ENCODE measurements around the gene CTSC. TPM values are rescaled to one million over a fixed set of nuclear protein-coding genes. Genes with fewer than 3 reads are reported as not detected.

Gene CTSC
- total RNA-seq, 1 donor from 2014 or later, result 445 TPM

GRCh38 chr11:88341522-88342251, 4.2 kb upstream of the CTSC start:
- intact Hi-C loops (cut with DNase I), result no loop called here
- Histone ChIP-seq H3K27me3 (ENCODE audit: low read depth) (no peaks in the 10 kb centered on the region), H3K27ac (no peak overlapping the region), H3K9me3 (no peaks in the 10 kb centered on the region), H3K4me1 (peaks cover 20% of the 10 kb centered on the region), H3K4me3 (no peak overlapping the region), H3K36me3 (no peaks in the 10 kb centered on the region)
- TF ChIP-seq, protein P1, sequence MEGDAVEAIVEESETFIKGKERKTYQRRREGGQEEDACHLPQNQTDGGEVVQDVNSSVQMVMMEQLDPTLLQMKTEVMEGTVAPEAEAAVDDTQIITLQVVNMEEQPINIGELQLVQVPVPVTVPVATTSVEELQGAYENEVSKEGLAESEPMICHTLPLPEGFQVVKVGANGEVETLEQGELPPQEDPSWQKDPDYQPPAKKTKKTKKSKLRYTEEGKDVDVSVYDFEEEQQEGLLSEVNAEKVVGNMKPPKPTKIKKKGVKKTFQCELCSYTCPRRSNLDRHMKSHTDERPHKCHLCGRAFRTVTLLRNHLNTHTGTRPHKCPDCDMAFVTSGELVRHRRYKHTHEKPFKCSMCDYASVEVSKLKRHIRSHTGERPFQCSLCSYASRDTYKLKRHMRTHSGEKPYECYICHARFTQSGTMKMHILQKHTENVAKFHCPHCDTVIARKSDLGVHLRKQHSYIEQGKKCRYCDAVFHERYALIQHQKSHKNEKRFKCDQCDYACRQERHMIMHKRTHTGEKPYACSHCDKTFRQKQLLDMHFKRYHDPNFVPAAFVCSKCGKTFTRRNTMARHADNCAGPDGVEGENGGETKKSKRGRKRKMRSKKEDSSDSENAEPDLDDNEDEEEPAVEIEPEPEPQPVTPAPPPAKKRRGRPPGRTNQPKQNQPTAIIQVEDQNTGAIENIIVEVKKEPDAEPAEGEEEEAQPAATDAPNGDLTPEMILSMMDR (IDR thresholded peaks at IDR 0.05), result no peak
- no peak for ATAC-seq
- no peak for DNase-seq

GRCh38 chr11:88340366-88340935, 2.9 kb upstream of the CTSC start:
- TF ChIP-seq, protein P1 (IDR thresholded peaks at IDR 0.05), result no peak
- Histone ChIP-seq H3K36me3 (no peaks in the 10 kb centered on the region), H3K9me3 (no peaks in the 10 kb centered on the region), H3K4me1 (peaks cover 20% of the 10 kb centered on the region), H3K27ac (no peak overlapping the region), H3K4me3 (no peak overlapping the region), H3K27me3 (ENCODE audit: low read depth) (no peaks in the 10 kb centered on the region)
- no peak for DNase-seq
- intact Hi-C loops (cut with DNase I), result no loop called here
- ATAC-seq, result no peak

DNA sequence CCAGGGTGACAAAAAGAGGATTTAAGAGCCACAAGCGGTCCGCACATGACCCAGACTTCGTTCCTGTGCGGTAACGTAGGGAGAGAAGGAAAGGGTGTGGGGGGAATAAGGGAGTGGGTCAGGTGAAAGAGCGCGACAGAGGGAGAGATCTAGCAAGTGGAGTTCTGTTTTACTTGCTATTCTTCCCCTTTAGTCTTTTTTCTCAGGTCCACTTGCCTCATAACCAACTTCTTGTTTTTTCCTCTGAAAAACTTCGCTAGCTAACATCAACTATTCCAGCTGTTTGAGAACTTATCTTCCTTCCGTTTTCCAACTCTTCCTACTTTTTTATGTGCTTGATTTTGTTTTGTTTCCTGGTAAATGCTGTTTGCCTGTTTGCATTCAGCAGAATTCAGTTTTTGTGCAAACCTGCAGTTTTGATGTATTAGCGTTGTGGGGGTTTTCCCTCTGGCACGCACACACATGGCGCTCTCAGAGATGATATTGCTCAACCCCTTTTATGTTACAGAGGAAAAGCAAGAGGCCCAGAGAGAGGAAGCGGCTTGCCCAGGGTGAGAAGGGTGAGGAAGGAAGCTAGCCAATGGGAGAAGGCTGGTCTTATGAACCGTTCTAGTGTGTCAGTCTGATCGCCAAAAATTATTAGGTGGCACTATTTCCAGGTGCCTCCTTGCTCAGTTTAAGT, 592 bp upstream of the CTSC start:
- peak; percentile 70 for DNase-seq
- H3K4me3 ChIP-seq, result peak overlapping the region; percentile 81
- TF ChIP-seq, protein P1 (IDR thresholded peaks at IDR 0.05), result no peak
- intact Hi-C loops (cut with DNase I), result no loop called here
- H3K9me3 ChIP-seq, result no peaks in the 10 kb centered on the region
- peak overlapping the region; percentile 88 for H3K27ac ChIP-seq
- no peaks in the 10 kb centered on the region for H3K27me3 ChIP-seq (ENCODE audit: low read depth)
- peak; percentile 89 for ATAC-seq
- peaks cover 31% of the 10 kb centered on the region for H3K4me1 ChIP-seq
- H3K36me3 ChIP-seq, result peaks cover 14% of the 10 kb centered on the region

GRCh38 chr11:88335284-88335683, 2.3 kb downstream of the CTSC start:
- no peaks in the 10 kb centered on the region for H3K9me3 ChIP-seq
- no peak for ATAC-seq
- DNase-seq, result no peak
- no peaks in the 10 kb centered on the region for H3K27me3 ChIP-seq (ENCODE audit: low read depth)
- H3K27ac ChIP-seq, result no peak overlapping the region
- peaks cover 37% of the 10 kb centered on the region for H3K4me1 ChIP-seq
- intact Hi-C loops (cut with DNase I), result no loop called here
- peak overlapping the region; percentile 81 for H3K4me3 ChIP-seq
- H3K36me3 ChIP-seq, result peaks cover 32% of the 10 kb centered on the region
- TF ChIP-seq, protein P1 (IDR thresholded peaks at IDR 0.05), result no peak

GRCh38 chr11:88333862-88334261, 3.7 kb downstream of the CTSC start:
- H3K4me3 ChIP-seq, result peak overlapping the region; percentile 81
- no peaks in the 10 kb centered on the region for H3K27me3 ChIP-seq (ENCODE audit: low read depth)
- H3K36me3 ChIP-seq, result peaks cover 41% of the 10 kb centered on the region
- H3K27ac ChIP-seq, result no peak overlapping the region
- H3K9me3 ChIP-seq, result no peaks in the 10 kb centered on the region
- ATAC-seq (no peak), DNase-seq (no peak)
- H3K4me1 ChIP-seq, result peaks cover 26% of the 10 kb centered on the region
- TF ChIP-seq, protein P1 (IDR thresholded peaks at IDR 0.05), result no peak
- intact Hi-C loops (cut with DNase I), result no loop called here

Measured in lower lobe of right lung (tissue), 2 donors.